ENCODE data around the gene CROCC.
"Not testable (repeated sequence)": the region's sequence is repeated elsewhere in the genome, so short reads cannot be mapped to it uniquely, and the experiment has no call there.

Gene CROCC

GRCh38 chr1:16918371-16918770, 3.4 kb upstream of the CROCC start:
- no peak for FAIRE-seq
- TF ChIP-seq POLR2A (IDR thresholded peaks at IDR 0.05; ENCODE audit: low read depth, low read length) (no peak), TAF1 (IDR thresholded peaks at IDR 0.05; ENCODE audit: borderline replicate concordance, low read depth, low read length) (no peak), POLR2AphosphoS5 (IDR thresholded peaks at IDR 0.05; ENCODE audit: low read depth, low read length) (no peak)
- DNase-seq (ENCODE audit: insufficient read length), result no peak

GRCh38 chr1:16918936-16919665, 2.6 kb upstream of the CROCC start:
- DNase-seq (ENCODE audit: insufficient read length); FAIRE-seq: not testable (repeated sequence)

GRCh38 chr1:16920951-16921350, 780 bp upstream of the CROCC start:
- FAIRE-seq (no peak), DNase-seq (ENCODE audit: insufficient read length) (no peak)
- no peak for TF ChIP-seq POLR2AphosphoS5 (IDR thresholded peaks at IDR 0.05; ENCODE audit: low read depth, low read length)
- TF ChIP-seq TAF1 (IDR thresholded peaks at IDR 0.05; ENCODE audit: borderline replicate concordance, low read depth, low read length), result no peak
- no peak for TF ChIP-seq POLR2A (IDR thresholded peaks at IDR 0.05; ENCODE audit: low read depth, low read length)

DNA sequence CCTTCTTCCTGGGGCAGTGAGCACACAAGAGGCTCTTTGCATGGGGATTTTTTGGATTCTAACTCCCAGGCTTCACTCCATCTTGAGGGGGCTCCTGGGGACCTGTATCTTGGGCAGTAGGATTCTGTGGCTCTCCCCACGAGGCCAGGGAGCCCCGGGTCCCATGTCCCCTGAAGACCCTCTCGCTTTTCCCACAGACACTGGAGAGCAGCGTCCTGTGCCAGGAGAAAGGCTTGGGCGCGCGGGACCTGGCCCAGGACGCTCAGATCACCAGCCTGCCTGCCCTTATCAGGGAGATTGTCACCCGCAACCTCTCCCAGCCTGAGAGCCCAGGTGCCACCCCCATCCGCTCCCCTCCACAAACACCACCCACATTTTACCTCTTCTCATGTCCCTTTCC, 735 bp downstream of the CROCC start:
- TF ChIP-seq POLR2AphosphoS5 (IDR thresholded peaks at IDR 0.05; ENCODE audit: low read depth, low read length), result no peak
- TF ChIP-seq TAF1 (IDR thresholded peaks at IDR 0.05; ENCODE audit: borderline replicate concordance, low read depth, low read length), result no peak
- TF ChIP-seq POLR2A (IDR thresholded peaks at IDR 0.05; ENCODE audit: low read depth, low read length), result no peak
- DNase-seq (ENCODE audit: insufficient read length) (no peak), FAIRE-seq (no peak)

DNA sequence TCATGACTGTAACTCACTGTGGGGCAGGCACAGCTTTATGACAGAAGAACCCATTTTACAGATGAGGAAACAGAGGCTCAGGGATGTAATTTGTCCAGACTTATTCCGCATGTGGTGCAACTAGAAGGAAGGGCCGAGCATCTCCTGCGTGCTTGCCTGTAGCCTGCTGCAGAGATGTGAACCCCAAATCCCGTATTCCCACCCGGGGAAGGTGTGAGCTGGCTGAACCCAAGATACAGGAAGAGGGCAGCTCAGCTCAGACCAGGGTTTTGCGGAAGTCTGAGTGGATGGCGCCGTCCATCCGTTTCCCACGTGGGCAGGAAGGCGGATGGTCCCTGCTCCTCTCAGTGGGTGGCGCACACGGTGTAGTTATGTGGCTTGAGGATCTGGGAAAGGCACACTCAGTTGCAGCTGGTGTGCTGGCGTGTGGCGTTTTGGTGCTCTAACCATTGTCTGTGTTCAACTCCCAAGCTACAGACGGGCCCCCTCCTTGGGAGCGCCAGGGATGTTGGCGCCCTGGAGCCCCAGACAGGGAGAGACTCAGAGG, 1.2 kb downstream of the CROCC start:
- TF ChIP-seq POLR2A (IDR thresholded peaks at IDR 0.05; ENCODE audit: low read depth, low read length), result no peak
- TF ChIP-seq TAF1 (IDR thresholded peaks at IDR 0.05; ENCODE audit: borderline replicate concordance, low read depth, low read length), result no peak
- no peak for TF ChIP-seq POLR2AphosphoS5 (IDR thresholded peaks at IDR 0.05; ENCODE audit: low read depth, low read length)
- FAIRE-seq (no peak), DNase-seq (ENCODE audit: insufficient read length) (no peak)

GRCh38 chr1:16924216-16924918, 2.6 kb downstream of the CROCC start:
- no peak for TF ChIP-seq POLR2A (IDR thresholded peaks at IDR 0.05; ENCODE audit: low read depth, low read length)
- TF ChIP-seq POLR2AphosphoS5 (IDR thresholded peaks at IDR 0.05; ENCODE audit: low read depth, low read length), result no peak
- no peak for TF ChIP-seq TAF1 (IDR thresholded peaks at IDR 0.05; ENCODE audit: borderline replicate concordance, low read depth, low read length)
- DNase-seq (ENCODE audit: insufficient read length) (no peak), FAIRE-seq (no peak)

DNA sequence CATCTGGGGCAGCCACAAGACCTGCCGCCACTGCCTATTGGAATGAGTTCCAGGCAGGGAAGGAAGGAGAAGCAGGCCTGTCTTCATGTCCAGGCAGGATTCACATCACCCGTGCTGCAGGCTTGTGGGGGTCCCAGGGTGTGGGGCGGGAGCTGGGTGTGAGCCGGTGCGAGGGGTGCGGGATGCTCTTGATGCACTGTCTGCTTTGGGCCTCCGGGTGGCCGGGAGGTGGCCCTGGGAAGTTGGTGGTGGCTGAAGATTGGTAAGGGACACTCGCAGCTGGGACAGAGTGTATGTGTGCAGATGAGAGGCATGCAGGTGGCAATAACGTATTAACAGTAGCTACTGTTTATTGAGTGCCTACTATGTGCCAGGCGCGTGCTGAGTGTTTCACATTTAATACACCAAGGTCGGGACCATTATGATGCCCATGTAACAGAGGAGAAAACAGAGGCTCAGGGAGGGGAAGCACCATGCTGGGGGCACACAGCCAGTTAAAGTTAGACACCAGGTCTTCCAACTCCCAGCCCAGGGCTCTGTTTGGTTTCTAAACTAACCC, 3.3 kb downstream of the CROCC start:
- TF ChIP-seq POLR2A (IDR thresholded peaks at IDR 0.05; ENCODE audit: low read depth, low read length), result no peak
- no peak for TF ChIP-seq POLR2AphosphoS5 (IDR thresholded peaks at IDR 0.05; ENCODE audit: low read depth, low read length)
- TF ChIP-seq TAF1 (IDR thresholded peaks at IDR 0.05; ENCODE audit: borderline replicate concordance, low read depth, low read length), result no peak
- no peak for FAIRE-seq
- DNase-seq (ENCODE audit: insufficient read length), result no peak

DNA sequence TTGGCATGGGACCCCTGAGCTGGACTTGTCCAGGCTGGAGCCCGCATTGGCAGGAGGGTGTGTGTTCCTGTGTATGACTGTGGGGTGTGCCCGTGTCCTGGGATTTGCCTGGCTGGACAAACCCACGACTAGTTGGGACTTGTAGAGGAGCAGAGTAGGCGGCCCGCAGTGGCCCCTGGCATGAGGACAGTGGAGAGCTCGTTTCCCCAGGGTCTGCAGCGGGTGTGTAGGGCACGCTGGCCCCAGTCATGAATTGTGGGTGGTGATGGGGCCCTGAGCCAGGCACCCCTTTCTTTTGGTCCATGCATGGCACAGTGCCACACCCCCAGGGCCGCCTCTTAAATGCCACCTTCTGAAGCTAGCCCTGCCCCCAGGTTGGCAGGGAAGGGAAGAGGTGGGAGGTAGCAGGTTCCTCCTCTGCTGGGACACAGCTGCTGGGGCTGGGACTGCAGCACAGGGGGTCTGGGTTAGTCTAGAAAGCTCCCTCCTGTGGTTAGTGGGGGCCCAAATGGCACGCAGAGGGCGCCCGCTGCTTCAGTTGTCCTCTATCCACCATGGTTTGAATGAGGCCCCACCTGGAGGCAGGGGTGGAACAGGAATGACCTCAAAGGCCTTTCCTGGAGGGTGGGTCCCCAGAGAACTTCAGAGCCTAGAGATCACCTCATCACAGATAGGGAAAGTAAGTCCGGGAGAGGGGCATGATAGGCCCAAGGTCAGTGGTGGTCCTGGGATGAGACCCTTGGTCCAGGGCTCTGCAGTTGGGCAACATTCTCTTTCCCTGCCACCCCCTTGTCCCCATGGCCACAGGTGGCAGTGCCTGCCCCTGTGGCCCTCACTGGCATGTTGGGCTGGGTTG, 4.1 kb downstream of the CROCC start:
- FAIRE-seq (no peak), DNase-seq (ENCODE audit: insufficient read length) (no peak)
- no peak for TF ChIP-seq TAF1 (IDR thresholded peaks at IDR 0.05; ENCODE audit: borderline replicate concordance, low read depth, low read length)
- no peak for TF ChIP-seq POLR2AphosphoS5 (IDR thresholded peaks at IDR 0.05; ENCODE audit: low read depth, low read length)
- no peak for TF ChIP-seq POLR2A (IDR thresholded peaks at IDR 0.05; ENCODE audit: low read depth, low read length)

DNA sequence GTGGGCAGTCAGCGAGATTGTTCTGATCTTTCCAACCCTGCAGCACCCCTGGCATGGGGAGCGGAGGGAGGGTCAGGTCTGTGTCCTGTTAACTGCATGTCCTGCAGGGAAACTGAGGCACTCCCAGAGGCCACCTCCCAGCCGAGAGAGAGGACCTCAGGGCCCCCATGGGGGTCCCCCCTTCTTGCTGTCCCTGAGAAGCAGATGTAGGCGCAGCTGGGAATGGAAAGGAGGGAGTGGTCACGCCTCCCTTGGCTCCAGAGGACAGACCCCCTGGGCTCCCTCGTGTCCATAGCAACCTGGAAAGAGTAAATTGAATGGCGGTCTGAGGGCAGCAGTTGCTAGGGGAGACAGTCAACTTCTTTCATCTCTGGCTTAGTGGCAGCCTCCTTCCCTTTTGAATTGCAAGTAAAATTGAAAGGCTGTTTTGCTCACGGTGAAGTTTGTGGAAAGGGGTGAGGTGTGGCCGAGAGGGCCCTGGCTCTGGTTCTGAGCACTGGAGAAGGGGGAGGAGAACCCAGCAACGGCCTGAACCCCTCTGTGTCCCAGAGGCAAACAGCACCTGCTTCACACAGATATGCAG, 4.9 kb downstream of the CROCC start:
- no peak for FAIRE-seq
- no peak for DNase-seq (ENCODE audit: insufficient read length)
- TF ChIP-seq POLR2AphosphoS5 (IDR thresholded peaks at IDR 0.05; ENCODE audit: low read depth, low read length), result no peak
- no peak for TF ChIP-seq POLR2A (IDR thresholded peaks at IDR 0.05; ENCODE audit: low read depth, low read length)
- no peak for TF ChIP-seq TAF1 (IDR thresholded peaks at IDR 0.05; ENCODE audit: borderline replicate concordance, low read depth, low read length)

DNA sequence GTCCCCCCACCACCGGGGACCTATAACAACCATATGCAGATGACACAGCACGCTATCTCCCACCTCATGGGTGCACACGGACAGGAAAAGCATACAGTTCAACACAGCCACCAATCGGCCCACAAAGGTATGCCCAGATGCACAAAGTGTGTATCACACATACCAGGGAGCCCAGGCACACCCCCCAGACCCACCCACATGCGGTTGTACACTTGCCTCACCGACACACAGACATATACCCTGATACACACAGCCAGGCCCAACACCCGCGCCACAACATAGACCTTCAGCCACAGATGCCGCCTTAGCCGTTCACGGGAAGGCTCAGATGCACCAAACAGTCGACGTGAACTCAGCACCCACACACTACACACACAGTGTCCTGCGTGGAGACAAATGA, 5.5 kb downstream of the CROCC start:
- TF ChIP-seq POLR2A (IDR thresholded peaks at IDR 0.05; ENCODE audit: low read depth, low read length) (no peak), TAF1 (IDR thresholded peaks at IDR 0.05; ENCODE audit: borderline replicate concordance, low read depth, low read length) (no peak), POLR2AphosphoS5 (IDR thresholded peaks at IDR 0.05; ENCODE audit: low read depth, low read length) (no peak)
- FAIRE-seq, result no peak
- no peak for DNase-seq (ENCODE audit: insufficient read length)
